H9 (cell line): ENCODE results near the gene GP1BA. TPM values are rescaled to one million over a fixed set of nuclear protein-coding genes. Genes with fewer than 3 reads are reported as not detected.
A peak's percentile ranks its signal among the peaks of the same experiment; 100 is the strongest.

Experiments
- DNase-seq: peaks from one replicate; pipeline ENCODE4 v3.0.0-alpha.2; 2017
- H2AFZ ChIP-seq: one replicate; pipeline ENCODE4 v1.6.1; 2013; ENCODE audit warnings: mild to moderate bottlenecking, low read length, control low read depth, moderate library complexity
- H2AK5ac ChIP-seq: 2 replicates; pipeline ENCODE4 v1.6.1; 2013; ENCODE audit warnings: low read length, control low read depth, mixed read lengths; ENCODE audit not compliant: insufficient read length
- H2BK120ac ChIP-seq: one replicate; pipeline ENCODE4 v1.6.1; 2013; ENCODE audit warnings: low read depth, mild to moderate bottlenecking, low read length, control low read depth, inconsistent platforms; ENCODE audit not compliant: poor library complexity, severe bottlenecking
- H2BK12ac ChIP-seq: 2 replicates; pipeline ENCODE4 v1.6.1; 2013; ENCODE audit warnings: low read length, control low read depth, mixed read lengths, low read depth; ENCODE audit not compliant: insufficient read length
- H2BK15ac ChIP-seq: 2 replicates; pipeline ENCODE4 v1.6.1; 2013; ENCODE audit warnings: low read depth, low read length, control low read depth
- H2BK20ac ChIP-seq: one replicate; pipeline ENCODE4 v1.6.1; 2013; ENCODE audit warnings: low read depth, mild to moderate bottlenecking, low read length, control low read depth, inconsistent platforms; ENCODE audit not compliant: poor library complexity, severe bottlenecking
- H2BK5ac ChIP-seq: 2 replicates; pipeline ENCODE4 v1.6.1; 2013; ENCODE audit warnings: low read length, control low read depth, mixed read lengths; ENCODE audit not compliant: insufficient read length
- H3K14ac ChIP-seq: 2 replicates; pipeline ENCODE4 v1.6.1; 2013; ENCODE audit warnings: low read length, control low read depth; ENCODE audit not compliant: insufficient read depth
- H3K18ac ChIP-seq: 2 replicates; pipeline ENCODE4 v1.6.1; 2013; ENCODE audit warnings: low read depth, mild to moderate bottlenecking, mixed read lengths, low read length, control low read depth; ENCODE audit not compliant: insufficient read length
- H3K23ac ChIP-seq: 2 replicates; pipeline ENCODE4 v1.6.1; 2013; ENCODE audit warnings: low read length, control low read depth, mixed read lengths, low read depth; ENCODE audit not compliant: insufficient read length
- H3K23me2 ChIP-seq: 2 replicates; pipeline ENCODE4 v1.6.1; 2013; ENCODE audit warnings: low read depth, mild to moderate bottlenecking, mixed read lengths, low read length, control low read depth; ENCODE audit not compliant: insufficient read length, poor library complexity, severe bottlenecking
- H3K27ac ChIP-seq: 2 replicates; pipeline ENCODE4 v1.5.1; 2013; ENCODE audit warnings: low read length, control low read depth, mixed read lengths, low read depth; ENCODE audit not compliant: insufficient read length
- H3K27me3 ChIP-seq: 2 replicates; pipeline ENCODE4 v1.6.1; 2013; ENCODE audit warnings: low read length, control low read depth, inconsistent platforms; ENCODE audit not compliant: insufficient read depth
- H3K4ac ChIP-seq: 2 replicates; pipeline ENCODE4 v1.6.1; 2013; ENCODE audit warnings: low read depth, mild to moderate bottlenecking, control low read depth, inconsistent platforms, low read length, moderate library complexity
- H3K4me1 ChIP-seq: 2 replicates; pipeline ENCODE4 v1.6.1; 2013; ENCODE audit warnings: low read length, control low read depth, inconsistent platforms; ENCODE audit not compliant: insufficient read depth
- H3K4me2 ChIP-seq: 2 replicates; pipeline ENCODE4 v1.6.1; 2013; ENCODE audit warnings: low read length, control low read depth, mixed read lengths; ENCODE audit not compliant: insufficient read length, insufficient read depth
- H3K56ac ChIP-seq: 2 replicates; pipeline ENCODE4 v1.6.1; 2013; ENCODE audit warnings: low read depth, mild to moderate bottlenecking, mixed read lengths, low read length, control low read depth; ENCODE audit not compliant: insufficient read length
- H3K79me1 ChIP-seq: 2 replicates; pipeline ENCODE4 v1.6.1; 2013; ENCODE audit warnings: low read depth, mild to moderate bottlenecking, moderate library complexity, low read length, control low read depth, inconsistent platforms; ENCODE audit not compliant: insufficient read depth, poor library complexity, severe bottlenecking
- H3K79me2 ChIP-seq: 2 replicates; pipeline ENCODE4 v1.6.1; 2013; ENCODE audit warnings: low read length, control low read depth, inconsistent platforms; ENCODE audit not compliant: insufficient read depth
- H3K9ac ChIP-seq: 2 replicates; pipeline ENCODE4 v1.6.1; 2013; ENCODE audit warnings: low read length, control low read depth, mixed read lengths; ENCODE audit not compliant: insufficient read length; ENCODE audit errors: extremely low read depth
- H3K9me3 ChIP-seq: one replicate; pipeline ENCODE4 v1.6.1; 2013; ENCODE audit warnings: low read depth, low read length, inconsistent platforms; ENCODE audit not compliant: control insufficient read depth
- H3T11ph ChIP-seq: one replicate; pipeline ENCODE4 v1.6.1; 2013; ENCODE audit warnings: mild to moderate bottlenecking, low read length, control low read depth, inconsistent platforms
- H4K20me1 ChIP-seq: one replicate; pipeline ENCODE4 v1.6.1; 2013; ENCODE audit not compliant: control insufficient read depth, insufficient read length, insufficient read depth
- H4K5ac ChIP-seq: 2 replicates; pipeline ENCODE4 v1.6.1; 2013; ENCODE audit warnings: low read depth, mild to moderate bottlenecking, mixed read lengths, low read length, control low read depth; ENCODE audit not compliant: insufficient read length
- H4K8ac ChIP-seq: replicated peaks from 2 replicates; pipeline ENCODE4 v1.6.1; 2013; ENCODE audit warnings: low read length, control low read depth, mixed read lengths, low read depth; ENCODE audit not compliant: insufficient read length
- H4K91ac ChIP-seq: 2 replicates; pipeline ENCODE4 v1.6.1; 2013; ENCODE audit warnings: low read depth, mild to moderate bottlenecking, moderate library complexity, mixed read lengths, low read length, control low read depth; ENCODE audit not compliant: insufficient read length
- H3K27ac Mint-ChIP-seq, 3 experiments: 2 replicates in 2 of 3; 3 replicates in 1 of 3; pipeline ENCODE4 v1.8.0; 2020 to 2021; ENCODE audit warnings: mixed read lengths in 3 of 3, mild to moderate bottlenecking in 1 of 3, moderate library complexity in 1 of 3
- H3K27me3 Mint-ChIP-seq: 2 replicates; pipeline ENCODE4 v1.8.0; 2021; ENCODE audit warnings: low read depth, mild to moderate bottlenecking, moderate library complexity, mixed read lengths
- H3K36me3 Mint-ChIP-seq, 3 experiments: 2 replicates in 2 of 3; 3 replicates in 1 of 3; pipeline ENCODE4 v1.8.0; 2020 to 2021; ENCODE audit warnings: low read depth in 3 of 3, mixed read lengths in 3 of 3; ENCODE audit not compliant: insufficient read depth in 1 of 3
- H3K4me1 Mint-ChIP-seq, 2 experiments: 2 replicates each; pipeline ENCODE4 v1.8.0; 2020; ENCODE audit warnings: mixed read lengths in 2 of 2
- H3K4me3 Mint-ChIP-seq, 2 experiments: 2 replicates in 1 of 2; 3 replicates in 1 of 2; pipeline ENCODE4 v1.8.0; 2020 to 2021; ENCODE audit warnings: mild to moderate bottlenecking in 2 of 2, mixed read lengths in 2 of 2, moderate library complexity in 1 of 2
- H3K9me3 Mint-ChIP-seq, 2 experiments: 2 replicates in 1 of 2; 3 replicates in 1 of 2; pipeline ENCODE4 v1.8.0; 2020; ENCODE audit warnings: mild to moderate bottlenecking in 2 of 2, mixed read lengths in 2 of 2, moderate library complexity in 1 of 2
- WGBS: extraction: QIAGEN DNeasy Blood & Tissue Kit; methylation state at CpG from one replicate; pipeline ENCODE4 v1.1.7; 2013; ENCODE audit warnings: missing lambda C conversion rate, low lambda C conversion rate, mixed read lengths; ENCODE audit not compliant: insufficient read length; ENCODE audit errors: extremely low coverage; 5-methylcytosine and 5-hydroxymethylcytosine counted together
- total RNA-seq: library from RNA; stranded (reverse); gene quantifications from 2 replicates; pipeline ENCODE4 v1.2.1, GENCODE V29; 2021
- TF ChIP-seq, protein P1 (sequence below): fragments of 200-600 bp; sonication (generic); conservative IDR thresholded peaks from 3 replicates; pipeline ENCODE4 v1.8.0; 2021; ENCODE audit warnings: antibody characterized with exemption, mild to moderate bottlenecking

Gene GP1BA
- total RNA-seq, 1 experiment from 2014 or later, result not detected

DNA sequence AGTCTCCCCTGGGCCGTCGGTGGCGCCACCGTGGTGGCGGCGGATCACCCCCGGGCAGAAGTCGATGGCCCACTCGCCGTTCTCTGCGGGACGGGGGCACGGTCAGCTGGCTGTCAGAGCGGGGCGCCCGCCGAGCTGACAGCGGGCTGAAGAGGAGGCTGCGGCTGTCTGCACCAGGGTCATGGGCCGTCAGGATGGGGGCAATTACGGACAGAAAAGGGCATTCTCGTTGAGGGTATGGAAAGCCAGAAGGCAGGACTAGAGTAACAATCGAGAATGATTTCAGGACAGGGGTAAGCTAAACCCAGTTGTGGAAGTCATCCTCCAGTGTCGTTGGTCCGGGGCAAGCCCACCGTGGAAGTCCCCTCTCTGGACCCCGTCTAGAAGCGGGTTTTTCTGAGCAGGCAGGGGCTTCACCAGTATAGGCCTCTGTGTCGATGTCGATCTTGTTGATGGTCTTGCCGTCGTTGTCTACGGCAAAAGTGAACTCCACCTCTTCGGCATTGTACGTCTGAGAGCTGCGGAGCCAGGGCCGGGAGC is 30.9 kb upstream of the GP1BA start:
- H2AFZ ChIP-seq, result no peak overlapping the region
- no peak overlapping the region for H3K9ac ChIP-seq
- no peak overlapping the region for H2AK5ac ChIP-seq
- H4K20me1 ChIP-seq, result no peaks in the 10 kb centered on the region
- no peak overlapping the region for H3T11ph ChIP-seq
- no peaks in the 10 kb centered on the region for H3K79me2 ChIP-seq
- WGBS, result no CpG with 5 or more reads among the region's 37 CpGs
- no peak overlapping the region for H3K18ac ChIP-seq
- no peak for DNase-seq
- H4K8ac ChIP-seq, result no peak overlapping the region
- H3K23me2 ChIP-seq, result peaks cover 12% of the 10 kb centered on the region
- H3K79me1 ChIP-seq, result no peaks in the 10 kb centered on the region
- no peaks in the 10 kb centered on the region for H3K27me3 ChIP-seq
- H4K91ac ChIP-seq, result no peak overlapping the region
- no peak overlapping the region for H3K23ac ChIP-seq
- Mint-ChIP-seq H3K36me3 (peaks cover 2 to 10% (median 7%) of the 10 kb centered on the region in 3 experiments; a peak in 5 of 7 replicates), H3K4me3 (peak overlapping the region; percentile 46 to 88), H3K4me1 (peaks cover 10 to 28% of the 10 kb centered on the region in 2 experiments), H3K27ac (no peak overlapping the region), H3K9me3 (no peaks in the 10 kb centered on the region), H3K27me3 (peaks cover 13% of the 10 kb centered on the region)
- no peak overlapping the region for H3K27ac ChIP-seq
- peak overlapping the region; percentile 13 for H3K4me2 ChIP-seq
- H3K4ac ChIP-seq, result no peak overlapping the region
- no peak overlapping the region for H3K14ac ChIP-seq
- no peak overlapping the region for H2BK120ac ChIP-seq
- TF ChIP-seq, protein P1, sequence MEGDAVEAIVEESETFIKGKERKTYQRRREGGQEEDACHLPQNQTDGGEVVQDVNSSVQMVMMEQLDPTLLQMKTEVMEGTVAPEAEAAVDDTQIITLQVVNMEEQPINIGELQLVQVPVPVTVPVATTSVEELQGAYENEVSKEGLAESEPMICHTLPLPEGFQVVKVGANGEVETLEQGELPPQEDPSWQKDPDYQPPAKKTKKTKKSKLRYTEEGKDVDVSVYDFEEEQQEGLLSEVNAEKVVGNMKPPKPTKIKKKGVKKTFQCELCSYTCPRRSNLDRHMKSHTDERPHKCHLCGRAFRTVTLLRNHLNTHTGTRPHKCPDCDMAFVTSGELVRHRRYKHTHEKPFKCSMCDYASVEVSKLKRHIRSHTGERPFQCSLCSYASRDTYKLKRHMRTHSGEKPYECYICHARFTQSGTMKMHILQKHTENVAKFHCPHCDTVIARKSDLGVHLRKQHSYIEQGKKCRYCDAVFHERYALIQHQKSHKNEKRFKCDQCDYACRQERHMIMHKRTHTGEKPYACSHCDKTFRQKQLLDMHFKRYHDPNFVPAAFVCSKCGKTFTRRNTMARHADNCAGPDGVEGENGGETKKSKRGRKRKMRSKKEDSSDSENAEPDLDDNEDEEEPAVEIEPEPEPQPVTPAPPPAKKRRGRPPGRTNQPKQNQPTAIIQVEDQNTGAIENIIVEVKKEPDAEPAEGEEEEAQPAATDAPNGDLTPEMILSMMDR, result no peak
- no peak overlapping the region for H2BK20ac ChIP-seq
- H4K5ac ChIP-seq, result no peak overlapping the region
- H2BK15ac ChIP-seq, result no peak overlapping the region
- H2BK5ac ChIP-seq, result no peak overlapping the region
- no peak overlapping the region for H3K56ac ChIP-seq
- H3K9me3 ChIP-seq, result no peaks in the 10 kb centered on the region
- H2BK12ac ChIP-seq, result no peak overlapping the region
- H3K4me1 ChIP-seq, result peaks cover 3% of the 10 kb centered on the region; the same call in 1 of the 2 replicates
